GM18867 (cell line): ENCODE measurements around the gene STN1.
"Not testable (repeated sequence)": the region's sequence is repeated elsewhere in the genome, so short reads cannot be mapped to it uniquely, and the experiment has no call there.

Source experiments
- ATAC-seq: cut with Tn5 transposase; IDR thresholded peaks from one replicate; pipeline ENCODE4 v1.9.1; 2021; ENCODE audit warnings: mild to moderate bottlenecking, moderate library complexity; ENCODE audit not compliant: unreplicated experiment

STN1 gene

GRCh38 chr10:103845972-103846371 lies 72.0 kb downstream of the STN1 start:
- no peak for ATAC-seq

GRCh38 chr10:103845346-103845745 lies 72.6 kb downstream of the STN1 start:
- not testable (repeated sequence) for ATAC-seq

GRCh38 chr10:103843854-103844570 lies 74.0 kb downstream of the STN1 start:
- ATAC-seq = no peak

- no peak for ATAC-seq
Observed at GRCh38 chr10:103843045-103843444, 74.9 kb downstream of the STN1 start.

- no peak for ATAC-seq
Observed at GRCh38 chr10:103842605-103843004, 75.4 kb downstream of the STN1 start.

- no peak for ATAC-seq
Observed at GRCh38 chr10:103841519-103841918, 76.5 kb downstream of the STN1 start.

GRCh38 chr10:103840740-103841070 lies 77.3 kb downstream of the STN1 start:
- no peak for ATAC-seq

- ATAC-seq = no peak
Observed at GRCh38 chr10:103839872-103840739, 77.9 kb downstream of the STN1 start.

GRCh38 chr10:103839519-103839871 lies 78.5 kb downstream of the STN1 start:
- ATAC-seq = no peak

- no peak for ATAC-seq
Observed at GRCh38 chr10:103838862-103839518, 79.0 kb downstream of the STN1 start.

GRCh38 chr10:103838070-103838395 lies 80.0 kb downstream of the STN1 start:
- no peak for ATAC-seq

GRCh38 chr10:103837370-103838069 lies 80.5 kb downstream of the STN1 start:
- ATAC-seq = no peak

- no peak for ATAC-seq
Observed at GRCh38 chr10:103836861-103837260, 81.1 kb downstream of the STN1 start.

- no peak for ATAC-seq
Observed at GRCh38 chr10:103836273-103836672, 81.7 kb downstream of the STN1 start.

GRCh38 chr10:103835096-103836050 lies 82.6 kb downstream of the STN1 start:
- no peak for ATAC-seq

GRCh38 chr10:103834436-103835095 lies 83.4 kb downstream of the STN1 start:
- no peak for ATAC-seq

GRCh38 chr10:103833731-103834365 lies 84.1 kb downstream of the STN1 start:
- no peak for ATAC-seq

GRCh38 chr10:103832806-103833205 lies 85.2 kb downstream of the STN1 start:
- ATAC-seq = no peak
